GM12878 (cell line): ENCODE measurements around the gene QRFP. TPM values are rescaled to one million over a fixed set of nuclear protein-coding genes. Genes with fewer than 3 reads are reported as not detected.

Experiments
- CUX1 ChIP-seq: IDR thresholded peaks from 2 replicates; pipeline ENCODE4 v1.6.1; 2012; ENCODE audit warnings: improper control_type of control experiment, low read depth, low read length; ENCODE audit not compliant: insufficient replicate concordance
- FOS ChIP-seq: IDR thresholded peaks from 3 replicates; pipeline ENCODE4 v1.6.1; 2011; ENCODE audit warnings: borderline replicate concordance; ENCODE audit not compliant: insufficient read length; ENCODE audit errors: extremely low read depth
- IRF4 ChIP-seq: IDR thresholded peaks from 2 replicates; pipeline ENCODE4 v1.6.1; 2011; ENCODE audit warnings: low read depth, low read length
- RCOR1 ChIP-seq: conservative IDR thresholded peaks from 2 replicates; pipeline ENCODE4 v1.6.1; 2012; ENCODE audit warnings: low read depth, low read length, improper control_type of control experiment
- TBL1XR1 ChIP-seq: IDR thresholded peaks from 2 replicates; pipeline ENCODE4 v1.6.1; 2012; ENCODE audit warnings: low read depth, low read length, improper control_type of control experiment
- polyA plus RNA-seq, 11 experiments: library from polyadenylated mRNA; depleted of rRNA in 4 of 11; unstranded in 6 of 11; stranded (reverse) in 5 of 11; fragments of >200 nt; fragmentation: Nextera tagmentation in 4 of 11; fragmentation: Illumina TruSeq in 1 of 11; extraction: Ambion mirVana in 4 of 11; extraction: Trizol in 1 of 11; gene quantifications; 1 replicate in 1 of 11; 2 replicates in 10 of 11; pipeline versions ENCODE4 v1.2.1 to v1.2.3, GENCODE V29; 2011 to 2016; ENCODE audit warnings: inconsistent platforms in 2 of 11, missing spikeins in 2 of 11, low read depth in 1 of 11
- total RNA-seq, 4 experiments: library from RNA; depleted of rRNA in 3 of 4; stranded (reverse); fragments of >200 nt in 3 of 4; fragmentation: Illumina TruSeq in 1 of 4; extraction: Trizol in 1 of 4; gene quantifications; 2 replicates each; pipeline versions ENCODE4 v1.2.1 to v1.2.3, GENCODE V29; 2013 to 2021

QRFP gene
- total and polyA plus RNA-seq, 10 of the 15 experiments (the other 5 are each of a cell fraction or from before 2014, with no cell fraction given), result not detected

- TF ChIP-seq TBL1XR1, result no peak
- TF ChIP-seq FOS, result no peak
- TF ChIP-seq RCOR1, result no peak
- TF ChIP-seq CUX1, result no peak
- TF ChIP-seq IRF4, result no peak
- TF ChIP-seq, all 136 proteins: peak for 0
Observed at GRCh38 chr9:130933114-130934046, 36.8 kb upstream of the QRFP start (continued).
